ENCODE measurements around the gene NUP62.

NUP62 gene

DNA sequence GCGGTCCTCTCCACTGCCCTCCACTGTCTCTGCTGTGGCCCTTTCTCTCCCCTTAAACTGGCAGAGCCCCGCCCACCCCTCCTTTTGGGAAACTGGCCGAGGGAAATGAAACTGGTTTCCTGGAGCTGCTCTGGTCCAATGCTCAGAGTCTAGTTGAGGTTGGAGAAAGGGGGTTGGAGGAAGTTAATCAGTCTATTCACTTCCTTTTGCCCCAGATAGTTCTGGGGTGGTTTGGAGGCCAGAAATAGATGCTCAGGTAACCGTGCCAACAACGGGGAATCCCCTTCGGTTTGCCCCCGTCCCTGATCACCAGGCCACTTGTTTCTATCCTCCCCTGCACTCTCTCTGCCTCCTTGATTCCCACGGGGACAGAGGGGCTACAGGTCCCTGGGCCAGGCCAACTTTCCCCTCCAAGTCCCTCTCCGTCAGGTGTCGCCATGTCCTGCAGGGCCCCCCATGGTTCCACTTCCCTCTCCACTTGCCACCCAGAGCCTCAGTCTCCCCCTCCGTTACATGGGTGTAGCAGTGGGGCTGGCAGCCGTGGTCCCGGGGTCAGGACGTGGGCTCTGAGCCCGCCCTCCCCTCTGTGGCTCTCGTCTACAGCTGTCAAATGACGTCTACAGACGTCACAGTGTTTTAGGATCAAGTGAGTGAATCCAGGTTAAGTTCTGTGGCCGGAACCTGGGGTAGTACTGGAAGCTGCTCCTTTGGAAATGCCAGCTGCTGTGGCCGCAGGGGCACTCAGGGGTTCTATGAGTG lies 32.3 kb downstream of the NUP62 start, which contains the start of gene IL4I1:
Gene IL4I1, minus strand, starts transcription at position 25 of the 759 bp plus-strand sequence. CDS start 727 bp downstream, outside the sequence.
- DNase-seq, result no peak

DNA sequence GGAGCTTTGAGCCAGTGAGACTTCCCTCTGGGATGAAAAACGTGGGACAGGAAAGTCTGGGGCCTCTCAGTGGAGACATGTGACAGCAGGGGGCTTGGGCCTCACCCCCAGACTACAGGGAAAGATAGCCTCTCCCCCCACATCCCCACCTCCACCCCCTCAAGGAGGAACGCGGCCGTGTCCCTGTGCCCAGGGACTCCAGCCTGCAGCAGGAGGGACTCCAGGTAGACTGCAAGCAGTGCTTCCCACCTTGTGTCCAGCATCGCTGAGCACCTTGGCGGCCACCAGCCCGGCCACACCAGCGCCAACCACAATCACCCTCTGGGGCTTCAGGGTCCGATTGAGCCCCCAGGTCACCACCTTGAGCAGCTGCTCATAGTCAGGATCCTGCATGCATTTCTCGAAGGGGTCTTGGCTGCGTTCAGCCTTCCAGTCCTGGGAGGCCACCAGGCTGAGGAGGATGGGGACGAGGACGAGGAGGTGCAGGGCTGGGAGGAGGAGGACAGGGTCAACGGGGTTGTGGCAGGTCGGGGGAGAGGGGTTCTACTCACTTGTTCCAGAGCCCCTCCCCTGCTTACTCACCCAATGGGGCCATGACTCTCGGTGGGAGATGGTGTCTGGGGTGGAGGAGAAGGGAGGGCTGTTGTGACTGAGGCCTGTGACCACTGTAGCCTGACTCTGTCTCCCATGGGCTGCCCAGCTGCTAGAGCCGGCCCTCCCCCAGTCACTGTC lies 33.6 kb downstream of the NUP62 start:
- DNase-seq, result no peak

DNA sequence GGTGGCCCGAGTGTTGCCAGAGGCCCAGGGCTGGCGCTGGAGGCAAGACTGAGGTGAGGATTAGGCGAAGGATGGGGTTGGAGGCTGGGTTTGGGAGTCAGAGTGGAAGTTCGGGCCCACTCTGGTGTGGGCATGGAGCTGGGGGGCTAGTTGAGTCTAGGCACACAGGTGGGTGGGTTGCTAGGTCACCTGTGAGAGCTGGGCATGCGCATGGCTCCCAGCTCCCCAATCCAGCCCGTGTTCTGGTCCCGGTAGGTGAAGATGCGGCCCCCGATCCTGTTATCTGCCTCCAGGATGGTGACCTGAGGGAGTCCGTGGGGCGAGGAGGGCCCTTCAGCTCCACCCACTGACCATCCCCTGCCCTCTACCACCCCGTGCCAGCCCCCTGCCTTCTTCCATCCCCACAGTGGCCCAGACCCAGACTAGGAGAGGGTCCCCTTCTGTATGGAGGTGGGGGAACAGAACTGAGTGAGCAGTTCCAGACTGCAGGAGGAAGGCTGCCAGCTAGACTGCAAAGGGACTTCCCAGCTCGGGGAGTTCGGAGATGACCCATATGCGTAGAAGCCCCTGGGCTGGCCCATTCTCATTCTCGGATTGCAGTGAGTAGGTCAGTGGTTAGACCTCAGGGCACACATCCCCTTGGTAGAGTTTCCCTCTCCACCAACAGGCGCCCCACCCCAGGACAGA lies 34.3 kb downstream of the NUP62 start:
- DNase-seq, result no peak

DNA sequence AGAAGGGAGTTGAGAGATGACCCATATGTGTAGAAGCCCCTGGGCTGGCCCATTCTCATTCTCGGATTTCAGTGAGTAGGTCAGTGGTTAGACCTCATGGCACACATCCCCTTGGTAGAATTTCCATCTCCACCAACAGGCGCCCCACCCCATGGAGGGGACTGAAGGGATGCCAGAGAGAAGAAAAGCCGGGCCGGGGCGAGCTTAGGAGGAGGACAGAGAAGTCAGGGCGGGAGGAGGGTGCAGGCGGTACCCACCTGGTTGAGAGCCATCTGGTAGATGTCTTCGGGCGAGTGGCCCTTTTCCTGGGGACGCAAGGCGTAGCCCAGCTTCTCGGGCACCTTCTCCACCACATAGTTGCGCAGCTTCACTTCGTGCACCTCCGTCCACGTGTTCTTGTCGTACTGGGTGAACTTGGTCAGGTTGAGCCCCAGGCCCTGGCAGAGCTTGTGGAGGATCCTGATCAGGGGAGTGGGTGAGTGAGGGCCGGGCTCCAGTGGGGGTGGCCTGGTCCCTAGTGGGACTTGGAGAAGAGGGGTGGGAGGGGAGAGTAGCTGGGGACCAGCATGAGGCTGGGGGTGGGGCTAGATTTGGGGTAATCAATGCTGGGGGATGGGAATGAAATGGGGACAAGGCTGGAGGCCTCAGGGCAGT lies 35.2 kb downstream of the NUP62 start:
- no peak for DNase-seq

DNA sequence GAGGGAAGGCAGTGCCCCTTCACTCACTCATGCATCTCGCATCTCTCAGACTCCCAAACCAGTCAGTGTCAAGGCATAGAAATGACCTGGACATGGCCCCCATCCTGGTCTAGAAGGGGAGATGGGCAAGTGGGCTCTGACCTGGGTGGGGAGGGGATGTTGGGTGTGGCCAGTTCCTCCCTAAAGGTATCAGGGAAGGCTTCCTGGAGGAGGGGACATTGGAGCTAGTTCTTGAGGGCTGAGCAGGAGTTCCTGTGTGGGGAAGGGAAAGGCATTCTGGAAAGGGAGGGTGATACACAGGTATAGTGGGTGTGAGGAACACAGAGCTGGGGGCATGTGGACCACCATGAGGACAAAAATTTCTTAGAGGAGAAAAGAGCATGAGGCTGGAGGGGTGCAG lies 36.6 kb downstream of the NUP62 start:
- no peak for DNase-seq

DNA sequence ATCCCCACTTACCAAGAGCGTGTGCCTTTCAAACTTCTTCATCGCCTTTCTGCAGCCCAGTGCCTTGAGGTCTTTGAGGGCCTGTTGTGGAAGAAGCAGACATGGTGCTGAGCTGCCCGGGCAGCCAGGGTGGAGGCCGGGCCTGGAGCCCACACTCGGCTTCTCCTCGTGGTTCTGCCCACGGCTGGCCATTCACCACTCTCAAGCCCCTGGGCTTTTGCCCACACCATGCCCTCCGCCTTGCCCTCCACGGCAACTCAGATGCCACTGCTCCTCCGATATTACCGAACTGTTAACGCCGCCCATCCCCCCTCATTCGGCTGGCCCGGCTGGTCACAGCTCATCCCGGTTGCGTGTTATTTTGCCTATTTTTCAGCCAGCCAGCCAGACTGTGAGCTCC lies 37.9 kb downstream of the NUP62 start:
- no peak for DNase-seq

DNA sequence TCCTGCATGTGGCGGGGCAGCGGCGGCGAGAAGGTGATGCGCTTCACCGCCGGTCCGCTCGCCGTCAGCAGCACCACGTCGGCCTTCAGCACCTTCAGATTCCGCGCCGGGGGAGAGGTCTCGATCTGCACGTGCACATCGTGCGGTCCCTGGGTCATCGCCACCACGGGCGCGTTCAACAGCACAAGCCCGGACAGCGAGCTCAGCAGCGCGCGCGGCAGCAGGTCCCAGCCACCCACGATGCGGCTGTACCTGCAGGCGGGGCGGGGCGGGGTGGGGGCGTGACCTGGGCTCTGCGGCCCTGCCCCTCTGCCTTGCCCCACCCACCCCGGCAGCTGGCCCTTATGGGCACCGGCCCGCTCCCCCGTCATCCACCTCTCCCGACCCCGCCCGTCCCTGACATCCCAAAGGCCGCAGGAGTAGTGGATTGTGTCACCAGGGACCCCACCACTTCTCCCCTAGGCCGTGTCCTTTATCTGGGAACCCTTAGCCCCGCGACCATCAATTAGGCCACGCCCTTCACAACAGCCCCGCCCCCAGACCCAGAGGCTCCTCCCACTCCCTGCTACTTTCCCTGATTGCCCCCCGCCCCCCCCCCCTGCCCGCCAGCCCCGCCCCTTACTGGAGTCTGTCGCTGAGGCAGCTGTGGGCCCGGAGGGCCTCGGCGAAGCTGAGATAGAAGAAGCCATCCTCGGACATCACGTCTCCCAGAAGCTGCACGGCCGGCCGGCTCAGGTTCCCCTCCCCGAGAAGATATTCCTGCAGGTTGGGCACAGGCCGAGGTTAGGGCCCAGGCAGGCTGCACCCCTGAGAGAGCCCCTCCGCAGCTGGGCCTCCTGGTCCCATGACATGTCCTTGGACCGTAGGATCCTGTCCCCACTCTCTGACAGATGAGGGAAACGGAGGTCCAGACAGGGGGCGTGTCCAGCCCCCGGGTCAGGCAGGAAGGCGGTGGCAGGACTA lies 38.7 kb downstream of the NUP62 start:
- DNase-seq, result peak; percentile 13

DNA sequence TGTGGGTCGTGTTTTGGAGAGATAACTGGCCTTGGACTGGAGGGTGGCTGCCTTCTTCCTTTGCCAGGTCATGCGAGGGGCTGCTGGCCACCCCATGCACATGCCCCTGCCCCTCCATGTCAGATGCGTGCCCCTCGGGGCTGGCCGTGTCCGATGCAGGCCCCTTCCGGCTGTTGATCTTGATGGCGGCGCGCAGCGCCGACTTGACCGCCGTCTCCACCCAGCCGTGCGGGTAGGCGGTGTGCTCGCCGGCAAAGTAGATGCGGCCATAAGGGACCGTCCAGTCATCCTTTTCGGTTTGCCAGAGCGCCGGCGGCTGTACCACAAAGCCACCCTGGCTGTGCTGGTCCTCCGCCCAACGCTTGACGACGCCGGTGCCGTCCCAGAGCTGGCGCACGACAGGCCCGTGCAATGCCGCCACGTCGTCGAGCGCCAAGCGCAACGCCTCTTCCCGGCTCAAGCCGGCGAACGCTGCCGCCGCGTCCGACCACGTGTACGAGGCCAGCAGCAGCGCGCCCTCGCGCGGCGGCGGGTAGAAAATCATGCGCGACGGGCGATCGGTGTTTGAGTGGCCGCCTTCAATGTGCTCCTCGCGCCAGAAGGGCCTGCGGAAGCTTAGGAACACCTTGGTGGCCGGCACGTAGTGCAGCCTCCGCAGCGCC lies 39.5 kb downstream of the NUP62 start:
- DNase-seq, result peak; percentile 74

DNA sequence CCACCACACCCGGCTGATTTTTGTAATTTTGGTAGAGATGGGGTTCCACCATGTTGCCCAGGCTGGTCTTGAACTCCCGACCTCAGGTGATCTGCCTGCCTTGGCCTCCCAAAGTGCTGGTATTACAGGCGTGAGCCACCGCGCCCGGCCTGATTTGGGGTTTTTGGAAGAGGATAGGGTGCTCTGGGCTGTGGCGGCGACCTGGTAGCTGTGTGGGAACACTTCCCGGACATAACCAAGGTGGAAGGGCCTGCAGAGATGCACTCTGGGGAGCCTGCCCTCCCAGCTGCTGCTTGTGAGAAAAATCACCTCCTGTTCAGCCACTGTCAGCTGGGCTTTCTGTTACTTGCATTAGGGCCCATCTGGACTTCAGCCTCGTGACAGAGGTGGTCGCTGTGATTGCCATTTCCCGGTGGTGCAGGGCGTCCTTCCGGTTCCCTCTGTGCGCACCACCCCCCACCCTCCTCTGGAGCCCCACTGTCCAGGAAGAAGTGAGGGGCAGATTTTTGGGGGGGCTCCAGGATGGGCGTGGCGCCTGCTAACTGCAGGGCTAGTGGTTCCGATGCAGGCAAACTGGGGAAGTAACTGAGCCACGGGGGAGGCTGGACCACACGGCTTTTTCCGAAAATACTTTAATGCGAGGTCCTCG lies 40.1 kb downstream of the NUP62 start:
- no peak for DNase-seq

DNA sequence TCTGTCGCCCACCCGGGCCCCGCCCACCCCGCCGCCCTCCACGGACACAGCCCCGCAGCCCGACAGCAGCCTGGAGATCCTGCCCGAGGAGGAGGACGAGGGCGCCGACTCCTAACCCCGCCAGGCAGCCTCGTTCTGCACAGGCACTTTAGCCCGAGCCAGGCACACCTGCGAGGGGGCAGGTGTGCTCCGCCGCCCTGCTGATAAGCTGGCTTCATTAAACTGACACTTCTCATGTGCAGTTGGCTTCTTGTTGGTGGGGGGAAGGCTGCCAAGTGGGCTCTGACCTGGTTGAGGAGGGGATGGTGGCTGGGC lies 40.8 kb downstream of the NUP62 start:
- DNase-seq, result no peak

DNA sequence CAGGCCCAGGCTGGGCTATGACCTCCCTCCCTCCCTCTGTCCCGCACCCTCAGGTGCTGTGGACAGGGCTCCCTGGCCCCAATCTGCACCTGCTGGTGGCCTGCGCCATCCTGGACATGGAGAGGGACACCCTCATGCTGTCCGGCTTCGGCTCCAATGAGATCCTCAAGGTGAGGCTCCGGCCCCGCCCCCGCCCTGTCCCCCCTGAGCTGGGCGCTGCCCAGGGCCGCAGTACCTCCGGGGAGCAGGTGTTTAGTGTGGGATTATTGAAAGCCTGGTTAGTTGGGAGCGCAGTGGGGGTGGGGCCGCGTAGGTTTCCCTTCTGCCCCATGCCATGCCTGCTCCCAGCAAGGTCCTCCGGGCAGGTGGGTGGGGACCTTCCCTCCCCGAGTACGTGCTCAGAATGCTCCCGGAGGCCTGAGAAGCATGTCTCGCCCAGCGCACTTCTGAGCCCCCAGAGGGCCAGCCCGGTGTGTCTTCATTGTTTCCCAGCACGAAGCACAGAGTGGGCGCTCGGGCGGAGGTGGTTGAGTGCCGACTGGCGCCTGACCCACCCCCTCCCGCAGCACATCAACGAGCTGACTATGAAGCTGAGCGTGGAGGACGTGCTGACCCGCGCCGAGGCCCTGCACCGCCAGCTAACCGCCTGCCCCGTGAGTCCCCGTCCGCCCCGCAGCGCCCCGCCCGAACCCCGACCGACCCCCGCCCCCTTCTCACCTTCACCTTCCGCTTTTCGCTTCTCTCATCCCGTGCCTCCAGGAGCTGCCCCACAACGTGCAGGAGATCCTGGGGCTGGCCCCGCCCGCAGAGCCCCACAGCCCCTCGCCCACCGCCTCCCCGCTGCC lies 41.4 kb downstream of the NUP62 start:
- DNase-seq, result no peak

DNA sequence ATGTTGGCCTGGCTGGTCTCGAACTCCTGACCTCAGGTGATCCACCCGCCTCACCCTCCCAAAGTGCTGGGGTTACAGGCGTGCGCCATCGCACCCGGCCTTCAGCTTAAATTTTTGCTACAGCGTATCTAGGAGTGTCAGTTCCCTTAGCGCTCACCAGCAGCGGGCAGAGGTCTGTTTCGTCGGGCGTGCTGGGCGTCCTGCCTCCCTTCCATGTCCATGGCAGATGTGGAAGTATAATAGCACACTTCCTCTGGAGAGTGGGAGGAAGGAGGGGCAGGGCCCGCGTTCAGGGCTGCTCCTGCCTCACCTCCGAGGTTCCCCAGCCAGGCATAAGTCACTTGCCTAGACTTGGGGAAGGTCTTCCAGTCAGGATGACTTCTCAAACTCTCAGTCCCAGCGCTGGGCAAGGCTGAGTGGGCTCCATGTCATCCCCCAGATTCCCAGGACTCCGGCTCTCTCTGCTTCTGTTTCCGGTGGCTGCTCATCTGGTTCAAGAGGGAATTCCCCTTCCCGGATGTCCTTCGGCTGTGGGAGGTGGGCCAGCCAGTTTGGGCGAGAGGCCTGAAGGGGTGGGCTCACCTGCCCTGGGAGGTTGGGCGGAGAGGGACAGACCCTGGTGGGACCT lies 42.2 kb downstream of the NUP62 start:
- no peak for DNase-seq

DNA sequence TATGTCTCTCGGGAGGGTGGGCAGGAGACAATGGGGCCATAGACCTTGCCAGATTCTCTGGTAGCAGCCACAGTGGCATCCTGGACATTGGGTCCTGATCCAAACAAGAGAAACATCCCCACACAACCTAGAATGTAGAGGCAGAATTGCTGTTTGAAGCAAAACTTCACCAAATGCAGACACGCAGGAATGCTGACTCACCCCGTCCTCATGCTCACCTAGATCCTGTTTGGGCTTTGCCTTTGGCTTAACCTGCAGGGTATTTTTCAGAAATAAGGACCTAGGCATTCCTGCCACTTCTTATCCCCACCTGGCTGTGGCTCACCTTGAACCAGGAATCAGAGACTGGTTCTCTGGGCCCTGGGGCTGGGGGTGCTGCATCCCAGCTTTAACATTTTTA lies 44.5 kb downstream of the NUP62 start:
- DNase-seq, result no peak

DNA sequence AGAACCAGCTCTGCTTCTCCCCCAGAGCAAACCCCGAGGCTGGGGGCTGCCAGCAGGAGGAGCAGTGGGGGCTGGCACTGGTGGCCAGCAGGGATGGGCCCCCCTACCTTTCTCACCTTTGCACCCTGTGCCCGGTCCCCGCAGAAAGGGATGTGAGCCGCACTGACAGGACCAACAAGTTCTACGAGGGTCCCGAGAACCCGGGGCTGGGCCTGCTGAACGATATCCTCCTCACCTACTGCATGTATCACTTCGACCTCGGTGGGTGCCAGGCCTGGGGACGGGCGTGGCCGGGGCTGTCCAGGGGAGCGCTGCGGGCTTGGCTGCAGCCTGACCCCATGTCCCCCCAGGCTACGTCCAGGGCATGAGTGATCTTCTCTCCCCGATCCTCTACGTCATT lies 45.2 kb downstream of the NUP62 start:
- no peak for DNase-seq

DNA sequence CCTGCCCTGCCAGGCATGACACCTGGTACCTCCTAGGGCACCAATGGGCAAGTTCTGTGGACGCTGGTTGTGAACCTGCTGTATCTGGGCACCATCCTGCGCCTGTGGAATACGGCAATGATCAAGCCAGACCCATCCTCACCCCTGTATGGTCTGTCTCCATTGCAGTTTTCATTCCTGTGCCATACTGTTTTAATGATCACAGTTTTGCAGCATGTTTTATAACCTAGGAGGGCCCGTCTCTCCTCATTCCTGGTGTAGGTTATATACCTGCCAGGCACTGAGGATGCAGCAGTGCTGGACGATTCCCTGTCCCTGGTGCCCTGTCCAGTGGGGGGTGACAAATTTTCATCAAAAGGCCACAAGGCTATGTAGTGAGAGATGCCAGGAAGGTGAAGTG lies 46.2 kb downstream of the NUP62 start:
- no peak for DNase-seq

DNA sequence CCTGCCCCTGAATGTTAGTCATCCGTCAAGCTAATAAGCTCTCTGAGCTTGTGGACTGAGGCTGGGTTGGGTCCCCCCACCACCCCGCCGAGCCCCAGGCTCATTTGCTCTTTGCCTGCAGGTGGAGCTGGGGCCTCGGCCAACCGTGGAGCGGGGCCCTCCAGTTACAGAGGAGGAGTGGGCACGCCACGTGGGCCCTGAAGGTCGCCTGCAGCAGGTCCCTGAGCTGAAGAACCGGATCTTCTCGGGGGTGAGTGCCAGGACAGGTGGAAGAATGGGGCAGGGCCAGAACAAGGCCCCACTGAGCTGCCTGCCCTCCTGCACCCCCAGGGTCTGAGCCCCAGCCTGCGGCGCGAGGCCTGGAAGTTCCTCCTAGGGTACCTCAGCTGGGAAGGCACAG lies 46.7 kb downstream of the NUP62 start:
- DNase-seq, result no peak

DNA sequence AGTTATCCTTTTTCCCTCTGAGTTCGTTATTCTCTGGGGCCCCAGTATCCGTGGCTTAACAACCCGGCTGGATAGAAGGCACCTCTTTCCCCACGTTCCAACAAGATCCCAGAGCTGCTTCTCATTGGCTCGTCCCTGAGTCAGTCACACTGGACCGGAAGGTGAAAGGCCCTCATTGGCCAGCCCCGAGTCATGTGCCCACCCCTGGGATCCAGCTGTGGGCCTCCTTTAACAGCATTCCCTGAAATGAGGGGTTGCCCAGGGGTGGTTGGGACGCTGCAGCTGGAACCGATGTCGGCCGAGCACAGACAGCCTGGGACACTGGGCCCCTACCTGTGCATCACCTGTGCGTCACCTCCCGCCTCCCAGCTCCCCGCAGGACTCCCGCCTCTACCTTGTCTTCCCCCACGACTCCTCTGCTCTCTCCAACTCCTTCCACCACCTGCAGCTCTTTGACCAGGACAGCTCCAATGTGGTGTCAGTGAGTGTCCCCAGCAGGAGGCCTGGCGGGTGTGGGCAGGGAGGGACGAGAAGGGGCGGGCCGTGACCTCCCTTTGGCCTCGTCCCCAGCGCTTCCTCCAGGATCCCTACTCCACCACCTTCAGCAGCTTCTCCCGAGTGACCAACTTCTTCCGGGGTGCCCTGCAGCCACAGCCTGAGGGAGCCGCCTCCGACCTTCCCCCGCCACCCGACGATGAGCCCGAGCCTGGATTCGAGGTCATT lies 47.5 kb downstream of the NUP62 start:
- DNase-seq, result no peak

DNA sequence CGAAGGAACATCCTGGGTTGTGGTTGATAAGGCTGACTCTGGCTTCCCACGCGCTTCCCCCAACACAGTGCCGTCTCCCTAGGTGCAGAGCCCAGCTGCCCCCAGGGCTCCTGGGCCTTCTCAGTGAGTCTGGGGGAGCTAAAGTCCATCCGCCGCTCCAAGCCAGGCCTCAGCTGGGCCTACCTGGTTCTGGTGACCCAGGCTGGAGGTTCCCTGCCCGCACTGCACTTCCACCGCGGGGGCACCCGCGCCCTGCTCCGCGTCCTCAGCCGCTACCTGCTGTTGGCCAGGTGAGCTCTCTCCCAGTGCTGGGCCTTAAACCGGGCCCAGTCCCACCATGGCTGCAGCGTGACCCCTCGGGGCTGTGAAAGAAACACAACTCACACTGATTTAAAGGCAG lies 48.1 kb downstream of the NUP62 start:
- DNase-seq, result no peak
